22Rv1 (cell line): ENCODE data around the gene SCEL.

Experiments
- H3K27ac ChIP-seq: fragments of 450-650 bp; 2 replicates; pipeline ENCODE4 v1.5.1; 2017
- ZFX ChIP-seq: fragments of 450-650 bp; IDR thresholded peaks from 2 replicates; pipeline ENCODE4 v1.6.1; 2017; ENCODE audit warnings: antibody characterized with exemption, borderline replicate concordance
- TF ChIP-seq, protein P1 (sequence below): fragments of 450-650 bp; IDR thresholded peaks from 2 replicates; pipeline ENCODE4 v1.5.1; 2017; ENCODE audit warnings: mild to moderate bottlenecking

Gene SCEL

GRCh38 chr13:77535448-77535847 is at the start of gene SCEL:
SCEL (plus strand) TSS chr13:77535706; CDS start chr13:77555876, 20,170 bp downstream.
- TF ChIP-seq, protein P1, sequence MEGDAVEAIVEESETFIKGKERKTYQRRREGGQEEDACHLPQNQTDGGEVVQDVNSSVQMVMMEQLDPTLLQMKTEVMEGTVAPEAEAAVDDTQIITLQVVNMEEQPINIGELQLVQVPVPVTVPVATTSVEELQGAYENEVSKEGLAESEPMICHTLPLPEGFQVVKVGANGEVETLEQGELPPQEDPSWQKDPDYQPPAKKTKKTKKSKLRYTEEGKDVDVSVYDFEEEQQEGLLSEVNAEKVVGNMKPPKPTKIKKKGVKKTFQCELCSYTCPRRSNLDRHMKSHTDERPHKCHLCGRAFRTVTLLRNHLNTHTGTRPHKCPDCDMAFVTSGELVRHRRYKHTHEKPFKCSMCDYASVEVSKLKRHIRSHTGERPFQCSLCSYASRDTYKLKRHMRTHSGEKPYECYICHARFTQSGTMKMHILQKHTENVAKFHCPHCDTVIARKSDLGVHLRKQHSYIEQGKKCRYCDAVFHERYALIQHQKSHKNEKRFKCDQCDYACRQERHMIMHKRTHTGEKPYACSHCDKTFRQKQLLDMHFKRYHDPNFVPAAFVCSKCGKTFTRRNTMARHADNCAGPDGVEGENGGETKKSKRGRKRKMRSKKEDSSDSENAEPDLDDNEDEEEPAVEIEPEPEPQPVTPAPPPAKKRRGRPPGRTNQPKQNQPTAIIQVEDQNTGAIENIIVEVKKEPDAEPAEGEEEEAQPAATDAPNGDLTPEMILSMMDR: no peak
- TF ChIP-seq ZFX: no peak

GRCh38 chr13:77489566-77490337 is 45.8 kb upstream of the SCEL start:
- H3K27ac ChIP-seq: no peak overlapping the region
- TF ChIP-seq ZFX: no peak
- TF ChIP-seq, protein P1: no peak

More at GRCh38 chr13:77535448-77535847, at the start of gene SCEL:
- H3K27ac ChIP-seq: no peak within 1 kb of the TSS

- H3K27ac ChIP-seq: no peak overlapping the region
- TF ChIP-seq, protein P1: peak; percentile 70
- TF ChIP-seq ZFX: no peak
These were observed 42.5 kb upstream of the SCEL start for GRCh38 chr13:77492982-77493381.

- H3K27ac ChIP-seq: no peak overlapping the region
- TF ChIP-seq, protein P1: no peak
- TF ChIP-seq ZFX: no peak
These were observed 41.3 kb upstream of the SCEL start for GRCh38 chr13:77494226-77494625.

DNA sequence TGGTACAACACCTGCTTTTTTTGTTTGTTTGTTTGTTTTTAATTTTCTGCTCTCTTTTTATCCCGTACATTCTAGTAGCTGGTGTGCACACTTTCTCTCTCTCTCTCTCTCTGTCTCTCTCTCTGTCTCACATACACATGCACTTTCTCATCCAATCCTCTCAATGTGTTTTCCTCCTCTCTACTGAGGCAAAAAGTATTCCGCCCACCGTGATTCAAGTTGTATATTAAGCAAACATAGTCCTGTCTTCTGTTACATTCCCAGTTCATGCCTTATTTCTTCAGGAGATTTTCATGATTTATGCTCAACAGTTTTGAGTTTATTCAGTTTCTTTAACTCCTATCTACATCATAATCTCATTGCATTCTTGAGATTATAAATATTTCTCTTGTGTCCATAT is 38.2 kb upstream of the SCEL start:
- no peak overlapping the region for H3K27ac ChIP-seq

DNA sequence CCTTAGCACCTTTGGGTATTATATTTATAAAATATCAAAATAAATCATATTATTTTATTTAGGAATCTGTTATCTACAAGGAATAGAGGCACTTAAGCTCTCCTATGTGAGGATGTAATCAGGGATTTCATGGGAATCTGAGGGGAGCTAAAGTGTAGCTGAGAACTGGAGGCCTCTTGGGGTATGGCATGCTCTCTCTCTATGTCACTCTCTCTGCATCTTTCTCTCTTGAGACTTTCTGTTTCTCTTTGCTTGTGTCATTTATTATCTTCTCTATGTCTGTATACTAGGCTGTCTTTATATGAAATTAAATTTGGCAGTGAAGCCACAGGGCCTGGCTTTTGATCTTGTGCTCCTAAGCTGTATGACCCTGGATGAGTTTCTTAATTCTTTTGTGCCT is 37.7 kb upstream of the SCEL start:
- H3K27ac ChIP-seq: no peak overlapping the region
- TF ChIP-seq, protein P1: no peak
- no peak for TF ChIP-seq ZFX

More for the DNA sequence above, 38.2 kb upstream of the SCEL start:
- TF ChIP-seq, protein P1: no peak
- no peak for TF ChIP-seq ZFX

- no peak overlapping the region for H3K27ac ChIP-seq
- TF ChIP-seq ZFX: no peak
- TF ChIP-seq, protein P1: no peak
These were observed 33.3 kb upstream of the SCEL start for GRCh38 chr13:77502104-77502720.
